SIG-M5 (cell line): Measurements from ENCODE around the gene AJUBA.
"Not testable (repeated sequence)": the region's sequence is repeated elsewhere in the genome, so short reads cannot be mapped to it uniquely, and the experiment has no call there.

Experiments
- DNase-seq: peaks from one replicate; lab custom pipeline; 2025; lab: John Stamatoyannopoulos, UW

Gene AJUBA

DNA sequence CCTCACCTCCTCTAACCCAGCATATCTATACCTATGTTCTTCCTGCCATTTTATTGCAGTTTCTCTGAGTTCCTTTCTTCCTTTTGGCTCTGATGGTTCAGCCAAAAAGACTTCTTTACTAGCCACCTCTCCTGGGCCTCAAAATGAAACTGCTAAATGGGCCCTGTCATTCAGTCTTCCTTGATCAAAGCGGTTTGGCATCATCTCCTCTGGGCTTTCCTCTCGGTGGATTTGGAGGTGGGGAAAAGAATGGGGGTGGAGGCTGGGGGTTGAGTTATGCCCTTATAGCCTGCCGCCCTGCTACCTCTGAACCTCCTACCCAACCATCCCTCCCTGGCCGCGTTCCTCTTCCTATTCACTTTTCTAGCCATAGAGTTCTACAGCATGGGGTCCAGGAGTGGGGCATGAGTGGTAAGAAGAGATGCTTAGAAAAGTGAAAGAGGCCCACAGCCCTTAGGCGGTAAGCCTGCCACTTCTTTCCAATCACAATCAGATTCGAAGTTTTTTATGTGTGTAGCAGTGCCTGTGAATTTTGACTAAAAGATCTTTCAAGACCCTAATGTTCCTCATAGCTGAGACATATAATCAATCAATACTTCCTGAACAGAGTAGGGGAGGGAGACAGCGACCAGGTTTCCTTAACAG lies 2.5 kb downstream of the AJUBA start:
- no peak for DNase-seq

GRCh38 chr14:22978981-22979671 lies 3.2 kb downstream of the AJUBA start:
- DNase-seq = no peak

DNA sequence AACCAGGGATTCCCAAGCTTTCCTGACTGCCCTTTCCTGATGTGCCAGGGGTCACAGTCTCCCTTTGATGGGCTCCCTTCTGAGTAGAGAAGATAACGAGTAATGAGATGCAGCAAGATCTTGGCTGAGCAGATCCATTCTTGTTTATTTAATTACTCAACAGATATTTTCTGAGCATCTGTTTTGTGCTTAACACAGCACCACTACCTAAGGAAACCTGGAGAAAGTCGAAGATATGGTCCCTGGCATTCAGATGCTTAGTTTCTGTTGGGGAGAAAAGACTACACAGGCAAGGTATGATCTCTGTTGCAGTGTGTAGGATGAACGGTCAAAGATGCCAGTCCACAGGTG lies 3.9 kb downstream of the AJUBA start:
- no peak for DNase-seq

DNA sequence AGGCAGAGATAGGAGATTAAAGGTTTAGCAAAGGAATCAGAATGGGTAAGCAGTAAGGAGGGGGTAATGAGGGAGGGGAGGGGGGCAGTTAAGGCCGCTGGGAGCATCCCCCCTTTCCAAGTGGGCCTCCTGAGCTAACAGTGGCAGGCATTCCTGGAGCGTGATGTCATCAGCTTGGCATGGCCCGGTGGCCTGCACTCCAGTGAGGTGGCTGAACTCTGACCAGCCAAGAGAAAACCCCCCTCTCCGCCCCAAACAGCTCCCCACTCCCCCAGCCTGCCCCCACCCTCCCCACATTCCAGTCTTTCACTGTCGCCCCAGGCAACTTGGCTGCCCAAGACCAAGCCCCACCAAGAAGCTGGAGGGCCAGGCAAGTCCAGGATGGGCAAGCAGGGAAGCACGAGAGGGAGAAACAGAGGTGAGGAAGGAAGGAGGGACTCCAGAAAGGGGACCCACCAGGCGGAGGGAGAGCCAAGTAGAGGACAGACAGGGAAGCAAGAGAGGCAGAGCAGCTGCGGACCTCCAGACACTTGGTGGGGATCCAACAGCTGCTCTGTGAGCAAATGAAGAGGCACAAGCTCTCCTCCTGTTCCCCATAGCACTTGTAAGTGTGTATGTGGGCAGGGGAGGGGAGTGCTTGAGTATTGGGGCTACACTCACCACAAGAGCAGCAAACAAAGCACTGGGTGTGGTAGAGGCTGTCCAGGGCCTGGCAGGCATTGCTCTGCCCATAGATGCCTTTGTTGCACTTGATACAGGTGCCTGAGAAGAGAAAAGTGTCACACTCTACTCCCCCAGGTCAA lies 4.5 kb downstream of the AJUBA start:
- DNase-seq = no peak

DNA sequence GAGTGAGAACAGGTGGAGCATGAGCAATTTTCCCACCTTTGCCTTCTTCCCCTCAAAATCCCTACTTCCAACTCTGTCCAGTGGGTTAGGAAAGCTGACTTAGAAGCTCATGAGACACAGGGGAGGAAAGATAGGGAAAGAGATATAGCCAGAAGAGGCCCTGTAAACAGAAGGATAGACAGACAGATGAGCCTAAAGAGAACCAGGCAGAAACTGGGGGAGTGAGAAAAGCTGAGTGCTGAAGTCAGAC lies 5.0 kb downstream of the AJUBA start:
- DNase-seq = no peak

GRCh38 chr14:22976620-22977433 lies 5.5 kb downstream of the AJUBA start:
- no peak for DNase-seq

DNA sequence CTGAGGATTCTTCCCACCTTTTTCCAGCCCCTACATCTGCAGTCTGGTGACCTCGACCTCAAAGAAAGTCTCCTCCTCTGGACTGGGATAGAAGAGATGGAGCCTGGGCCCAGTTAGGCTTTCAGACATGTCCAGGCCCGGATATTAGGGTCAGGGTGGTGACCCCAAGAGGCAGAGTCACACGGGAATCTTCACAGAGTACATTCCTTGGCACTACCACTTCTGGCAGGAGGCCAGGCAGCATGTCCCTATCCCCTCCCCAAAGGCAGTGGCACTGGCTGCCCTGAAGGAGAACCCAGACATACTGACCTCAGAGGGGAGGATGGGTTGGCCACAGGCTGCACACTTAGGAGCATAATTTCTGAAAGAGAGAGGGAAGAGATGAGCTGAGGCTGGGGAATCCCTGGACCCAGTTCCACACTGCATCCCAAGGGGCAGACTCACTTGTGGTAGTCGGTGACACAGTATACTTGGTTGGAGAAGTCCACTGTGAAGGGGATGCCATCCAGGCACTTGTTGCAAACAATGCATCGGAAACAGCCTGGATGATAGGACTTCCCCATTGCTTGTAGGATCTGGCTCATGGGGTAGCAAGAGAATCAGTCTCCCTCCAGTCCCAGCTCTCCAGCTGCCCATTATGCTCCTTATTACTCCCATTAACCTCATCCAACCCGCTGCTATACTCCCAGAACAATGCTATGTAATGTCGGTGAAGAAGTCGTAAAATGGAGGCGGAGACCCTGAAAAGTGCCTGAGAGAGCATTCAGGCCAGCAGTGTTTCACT lies 7.6 kb downstream of the AJUBA start:
- no peak for DNase-seq

- no peak for DNase-seq
Observed at GRCh38 chr14:22973217-22974032, 8.9 kb downstream of the AJUBA start.

- no peak for DNase-seq
Observed at GRCh38 chr14:22972313-22972930, 9.9 kb downstream of the AJUBA start.

DNA sequence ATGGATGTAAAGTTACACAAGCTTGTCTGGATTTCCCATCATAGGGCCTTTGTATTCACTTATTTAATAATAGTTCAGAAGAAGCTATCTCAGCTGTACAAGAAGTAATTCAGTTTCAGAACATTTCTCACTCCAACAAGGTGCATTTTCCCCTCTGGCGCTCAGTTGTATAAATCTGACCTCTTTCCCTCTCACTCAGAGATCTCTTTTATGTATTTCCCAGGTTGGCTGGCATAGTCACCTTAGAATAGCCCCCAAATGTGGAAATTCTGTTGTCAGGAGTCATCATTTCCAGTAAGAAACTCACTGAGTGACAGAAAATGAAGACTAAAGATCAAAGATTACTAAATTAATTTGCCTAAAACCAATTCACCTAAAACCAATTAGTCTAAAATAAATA lies 11.2 kb downstream of the AJUBA start:
- no peak for DNase-seq

- DNase-seq = no peak
Observed at GRCh38 chr14:22966783-22967269, 15.5 kb downstream of the AJUBA start.

DNA sequence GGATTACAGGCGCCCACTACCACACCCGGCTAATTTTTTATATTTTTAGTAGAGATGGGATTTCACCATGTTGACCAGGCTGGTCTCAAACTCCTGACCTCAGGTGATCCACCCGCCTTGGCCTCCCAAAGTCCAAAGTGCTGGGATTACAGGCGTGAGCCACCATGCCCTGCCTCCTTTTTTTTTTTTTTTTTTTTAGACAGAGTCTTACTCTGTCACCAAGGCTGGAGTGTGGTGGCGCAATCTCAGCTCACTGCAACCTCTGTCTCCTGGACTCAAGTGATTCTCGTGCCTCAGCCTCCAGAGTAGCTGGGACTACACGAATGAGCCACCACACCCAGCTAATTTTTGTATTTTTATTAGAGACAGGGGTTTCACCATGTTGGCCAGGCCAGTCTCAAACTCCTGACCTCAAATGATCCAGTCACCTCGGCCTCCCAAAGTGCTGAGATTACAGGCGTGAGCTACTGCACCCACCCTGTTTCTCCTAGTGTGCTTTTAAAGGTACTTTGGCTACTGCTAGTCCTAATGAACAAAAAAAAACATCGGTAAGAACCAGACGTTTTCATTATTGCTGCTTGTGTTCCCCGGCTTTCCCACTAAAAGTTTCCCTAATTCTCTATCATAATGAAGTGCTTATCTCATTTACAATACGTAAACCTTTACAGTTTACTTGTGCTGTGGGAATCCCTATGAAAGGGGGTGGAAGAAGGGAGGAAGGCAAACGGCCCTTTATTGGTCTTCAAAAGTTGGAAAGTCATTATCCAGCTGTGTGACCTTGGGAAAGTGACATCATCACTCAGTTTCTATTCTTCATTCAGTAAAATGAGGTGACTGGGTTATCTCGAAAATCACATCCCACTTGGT lies 16.2 kb downstream of the AJUBA start:
- not testable (repeated sequence) for DNase-seq

GRCh38 chr14:22962061-22962676 lies 20.2 kb downstream of the AJUBA start:
- no peak for DNase-seq

GRCh38 chr14:22955702-22956569 lies 26.4 kb downstream of the AJUBA start:
- no peak for DNase-seq

DNA sequence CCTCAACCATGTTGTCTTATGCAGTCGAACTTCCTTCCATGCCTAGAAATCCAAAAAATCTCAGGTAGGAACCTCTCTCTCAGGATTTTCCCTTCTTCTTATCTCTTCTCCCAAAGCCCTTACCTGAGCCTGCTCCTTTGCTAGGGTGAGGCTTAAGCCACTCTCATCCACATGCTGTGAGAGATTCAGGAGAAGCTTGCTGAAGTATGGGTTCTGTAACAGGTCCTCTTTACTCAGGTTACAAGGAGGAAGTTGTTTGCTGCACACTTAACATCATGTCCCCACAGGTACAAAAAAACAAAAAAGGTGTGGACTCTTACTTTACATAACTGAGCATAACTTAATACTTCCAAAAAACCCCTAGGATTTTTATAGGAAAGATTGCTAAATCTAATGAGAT lies 29.9 kb downstream of the AJUBA start:
- no peak for DNase-seq

GRCh38 chr14:22951795-22952194 lies 30.6 kb downstream of the AJUBA start:
- not testable (repeated sequence) for DNase-seq

DNA sequence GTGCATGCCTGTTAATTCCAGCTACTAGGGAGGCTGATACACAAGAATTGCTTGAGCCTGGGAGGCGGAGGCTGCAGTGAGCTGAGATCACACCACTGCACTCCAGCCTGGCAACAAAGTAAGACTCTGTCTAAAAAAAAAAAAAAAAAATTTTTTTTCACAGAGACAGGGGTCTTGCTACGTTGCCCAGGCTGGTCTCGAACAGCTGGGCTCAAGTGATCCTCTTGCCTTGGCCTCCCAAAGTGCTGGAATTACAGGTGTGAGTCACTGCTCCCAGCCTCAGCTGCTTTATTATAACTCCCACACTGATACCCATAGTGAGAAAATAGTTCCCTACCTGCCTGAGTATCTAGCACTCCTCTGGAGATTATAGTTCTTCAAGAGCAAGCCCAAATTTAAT lies 36.7 kb downstream of the AJUBA start:
- no peak for DNase-seq

GRCh38 chr14:22939684-22940083 lies 42.7 kb downstream of the AJUBA start:
- DNase-seq = no peak
